ENCODE data around the gene COL13A1. TPM values are rescaled to one million over a fixed set of nuclear protein-coding genes. Genes with fewer than 3 reads are reported as not detected.

The COL13A1 gene
- total and polyA plus RNA-seq, 2 of the 8 experiments (the other 6 are each of a cell fraction or from before 2014, with no cell fraction given): 2.6 to 5.2 TPM

DNA sequence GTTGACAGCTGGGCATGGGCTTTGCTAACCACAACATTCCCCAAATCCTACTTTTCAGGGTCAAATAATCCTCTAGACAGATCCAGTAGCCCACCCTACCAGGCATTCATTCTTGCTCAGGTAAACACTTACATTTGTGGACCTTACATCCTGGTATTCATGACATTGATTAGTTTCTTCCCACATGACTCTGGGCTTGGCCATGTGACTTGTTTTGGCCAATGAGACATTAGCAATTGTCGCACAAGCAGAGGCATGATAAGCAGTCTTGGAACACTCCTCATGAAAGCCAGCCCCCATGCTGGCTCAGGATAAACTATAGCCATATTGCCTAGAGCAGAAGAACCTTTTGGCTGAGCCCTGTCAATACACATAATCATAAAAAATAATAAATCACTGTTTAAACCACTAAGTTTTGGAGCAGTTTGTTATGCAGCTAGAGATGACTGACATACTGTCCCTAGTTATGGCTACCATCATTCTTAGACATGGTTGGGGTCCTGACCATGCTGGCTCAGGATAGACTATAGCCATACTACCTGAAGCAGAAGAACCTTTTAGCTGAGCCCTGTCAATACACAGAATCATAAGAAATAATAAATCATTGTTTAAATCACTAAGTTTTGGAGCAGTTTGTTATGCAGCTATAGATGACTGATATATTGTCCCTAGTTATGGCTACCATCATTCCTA is 6.3 kb upstream of the COL13A1 start:
- Histone ChIP-seq H3K14ac (ENCODE audit: insufficient read length) (no peak overlapping the region), H4K91ac (replicated peaks; ENCODE audit: insufficient read length, low read length) (no peak overlapping the region), H3K9ac (replicated peaks in 1 of 4; ENCODE audit: extremely low read depth in 1 of 4, low read depth in 3 of 4, low read length in 3 of 4) (no peak overlapping the region), H3K27me3 (replicated peaks in 1 of 4; ENCODE audit: control insufficient read depth in 3 of 4, extremely low read depth in 1 of 4, insufficient read depth in 3 of 4, low read length in 3 of 4) (no peaks in the 10 kb centered on the region; a peak in 1 of 7 replicates), H2BK12ac (ENCODE audit: low read depth, low read length) (no peak overlapping the region), H2AK5ac (ENCODE audit: low read depth, low read length) (no peak overlapping the region), H2AFZ (ENCODE audit: low read length) (no peak overlapping the region), H3K4me2 (ENCODE audit: insufficient read depth in 1 of 2, low read depth in 2 of 2, low read length in 2 of 2) (no peak overlapping the region), H2BK120ac (replicated peaks; ENCODE audit: low read depth, low read length) (no peak overlapping the region), H3K79me2 (ENCODE audit: control insufficient read depth in 1 of 2, insufficient read depth in 2 of 2, low read length in 2 of 2) (no peaks in the 10 kb centered on the region), H3K79me1 (ENCODE audit: low read depth, low read length) (no peaks in the 10 kb centered on the region), H3K36me3 (ENCODE audit: control insufficient read depth in 2 of 4, insufficient read depth in 4 of 4, low read length in 3 of 4) (no peaks in the 10 kb centered on the region), H2BK5ac (ENCODE audit: low read depth, low read length) (no peak overlapping the region), H4K20me1 (replicated peaks in 1 of 2; ENCODE audit: control insufficient read depth in 1 of 2, insufficient read depth in 2 of 2, low read length in 2 of 2) (no peaks in the 10 kb centered on the region), H3K23me2 (ENCODE audit: low read depth, low read length) (peaks cover 8% of the 10 kb centered on the region; the same call in 1 of the 2 replicates), H4K5ac (ENCODE audit: insufficient read length, low read depth, low read length) (no peak overlapping the region), H3K27ac (ENCODE audit: low read depth, low read length) (no peak overlapping the region), H3K56ac (replicated peaks; ENCODE audit: insufficient read length, low read depth, low read length) (no peak overlapping the region), H2BK15ac (ENCODE audit: low read length) (no peak overlapping the region), H3K4me1 (replicated peaks in 1 of 4; ENCODE audit: control insufficient read depth in 3 of 4, insufficient read depth in 4 of 4, low read length in 3 of 4) (no peaks in the 10 kb centered on the region; a peak in 1 of 7 replicates), H3K18ac (ENCODE audit: extremely low read depth, low read length) (no peak overlapping the region), H3K23ac (ENCODE audit: insufficient read length) (no peak overlapping the region), H3K4me3 (ENCODE audit: extremely low read depth in 1 of 4, insufficient read depth in 2 of 4, low read depth in 3 of 4, low read length in 4 of 4) (no peak overlapping the region), H3K4ac (replicated peaks; ENCODE audit: insufficient read length, low read depth, low read length) (no peak overlapping the region), H2BK20ac (ENCODE audit: low read length) (no peak overlapping the region), H3K9me3 (ENCODE audit: insufficient read depth in 2 of 2, low read depth in 1 of 2, low read length in 1 of 2) (peaks cover 4 to 10% of the 10 kb centered on the region in 2 experiments; a peak in 2 of 4 replicates), H4K8ac (ENCODE audit: extremely low read depth, insufficient read depth, low read length) (no peak overlapping the region)
- no peak for DNase-seq (ENCODE audit: low read depth in 1 of 2, low spot score in 2 of 2)
- ChIA-PET CTCF (ENCODE audit: partially characterized antibody) (interaction anchor here (0.9 to 41.3 kb wide), 8 partner anchors 7 to 148 kb away, joined by 3 to 958 read pairs (median 4); partner anchors contain the start of gene COL13A1), POLR2A (ENCODE audit: partially characterized antibody) (no interaction called here)
- no peak for FAIRE-seq
- 25% methylated on average over 1 of the region's 1 CpG; no CpG with 5 or more reads in 1 of the 2 experiments for WGBS, 2 experiments (ENCODE audit: extremely low coverage in 1 of 2, insufficient coverage in 1 of 2, insufficient read length in 1 of 2, insufficient replicate concordance in 2 of 2, low coverage in 1 of 2, low lambda C conversion rate in 2 of 2, missing lambda C conversion rate in 1 of 2)
- no peak for TF ChIP-seq RNF2 (IDR thresholded peaks at IDR 0.05; ENCODE audit: borderline replicate concordance, low read depth, low read length, missing control alignments, poor library complexity, severe bottlenecking)
- TF ChIP-seq NANOG (IDR thresholded peaks at IDR 0.05; ENCODE audit: insufficient read depth, low read depth, low read length, poor library complexity, severe bottlenecking): no peak
- no peak for TF ChIP-seq HDAC2 (IDR thresholded peaks at IDR 0.05; ENCODE audit: borderline replicate concordance in 1 of 2, low read depth in 2 of 2, low read length in 2 of 2)
- no peak for TF ChIP-seq CBX5 (IDR thresholded peaks at IDR 0.05; ENCODE audit: low read depth, low read length)

Data from H1 (cell line).